Hepatocyte (in vitro differentiated cells): ENCODE data around the gene LRRC28.

Experiments used
- CTCF ChIP-seq: fragments of 200-600 bp; sonication (generic); IDR thresholded peaks from 2 replicates; pipeline ENCODE4 v1.5.1; 2016; ENCODE audit warnings: antibody characterized with exemption, mild to moderate bottlenecking; ENCODE audit not compliant: poor library complexity
- EZH2 ChIP-seq: fragments of 200-600 bp; sonication (generic); IDR thresholded peaks from 2 replicates; pipeline ENCODE4 v1.6.1; 2016; ENCODE audit warnings: antibody characterized with exemption, mild to moderate bottlenecking, borderline replicate concordance

- TF ChIP-seq CTCF (no peak), EZH2 (no peak)
These were observed 1.3 kb upstream of the LRRC28 start for GRCh38 chr15:99250001-99250400.
